Stimulated activated CD8-positive, alpha-beta memory T cell treated with anti-CD3 and anti-CD28 coated beads, Interleukin-7, amount 100 ng/mL, for 24 hours (primary cell): ENCODE measurements around the gene MVB12B.

ENCODE experiments used
- DNase-seq: peaks from one replicate; pipeline ENCODE4 v3.0.0-alpha.2; 2020; ENCODE audit warnings: low read depth

The MVB12B gene

GRCh38 chr9:126331964-126332748 lies 5.5 kb downstream of the MVB12B start:
- DNase-seq, result no peak

- no peak for DNase-seq
Observed at GRCh38 chr9:126334721-126335621, 8.3 kb downstream of the MVB12B start.

- DNase-seq, result no peak
Observed at GRCh38 chr9:126335837-126336735, 9.5 kb downstream of the MVB12B start.

- no peak for DNase-seq
Observed at GRCh38 chr9:126336736-126337325, 10.2 kb downstream of the MVB12B start.

- no peak for DNase-seq
Observed at GRCh38 chr9:126337729-126338372, 11.2 kb downstream of the MVB12B start.

GRCh38 chr9:126338945-126339344 lies 12.3 kb downstream of the MVB12B start:
- no peak for DNase-seq

- DNase-seq, result no peak
Observed at GRCh38 chr9:126341426-126341825, 14.8 kb downstream of the MVB12B start.

GRCh38 chr9:126341902-126342301 lies 15.3 kb downstream of the MVB12B start:
- no peak for DNase-seq

- no peak for DNase-seq
Observed at GRCh38 chr9:126342621-126343031, 16.0 kb downstream of the MVB12B start.

GRCh38 chr9:126343271-126343700 lies 16.7 kb downstream of the MVB12B start:
- DNase-seq, result no peak

- no peak for DNase-seq
Observed at GRCh38 chr9:126346031-126346430, 19.4 kb downstream of the MVB12B start.

- no peak for DNase-seq
Observed at GRCh38 chr9:126347093-126347492, 20.5 kb downstream of the MVB12B start.

- no peak for DNase-seq
Observed at GRCh38 chr9:126347911-126348760, 21.5 kb downstream of the MVB12B start.

- no peak for DNase-seq
Observed at GRCh38 chr9:126348911-126349550, 22.4 kb downstream of the MVB12B start.

- no peak for DNase-seq
Observed at GRCh38 chr9:126354887-126355770, 28.5 kb downstream of the MVB12B start.

GRCh38 chr9:126357074-126357473 lies 30.4 kb downstream of the MVB12B start:
- no peak for DNase-seq

GRCh38 chr9:126360073-126360472 lies 33.4 kb downstream of the MVB12B start:
- no peak for DNase-seq

GRCh38 chr9:126361810-126362238 lies 35.2 kb downstream of the MVB12B start:
- DNase-seq, result no peak

GRCh38 chr9:126363250-126363649 lies 36.6 kb downstream of the MVB12B start:
- no peak for DNase-seq
